Naive B cell (primary cell): ENCODE data around the gene WFIKKN2. TPM values are rescaled to one million over a fixed set of nuclear protein-coding genes. Genes with fewer than 3 reads are reported as not detected.
"Not testable (repeated sequence)": the region's sequence is repeated elsewhere in the genome, so short reads cannot be mapped to it uniquely, and the experiment has no call there.

ENCODE experiments used
- ATAC-seq, 2 donors: fragments of 150-1000 bp; cut with Tn5 transposase; 2 replicates each; pipeline ENCODE4 v1.10.0; 2021; ENCODE audit warnings: low read depth in 2 of 2, mild to moderate bottlenecking in 2 of 2, moderate library complexity in 2 of 2
- DNase-seq: peaks from one replicate; pipeline ENCODE4 v3.0.0; 2022
- H3K27ac Mint-ChIP-seq, 6 donors: one replicate each; pipeline ENCODE4 v1.8.0; 2020 to 2022; ENCODE audit warnings: mild to moderate bottlenecking in 6 of 6, mixed read lengths in 6 of 6, moderate library complexity in 5 of 6, inconsistent platforms in 2 of 6
- H3K27me3 Mint-ChIP-seq, 3 donors: one replicate each; pipeline ENCODE4 v1.8.0; 2021 to 2022; ENCODE audit warnings: mixed read lengths in 3 of 3, mild to moderate bottlenecking in 1 of 3
- H3K36me3 Mint-ChIP-seq, 2 donors: one replicate each; pipeline ENCODE4 v1.8.0; 2020 to 2022; ENCODE audit warnings: mixed read lengths in 2 of 2, inconsistent platforms in 1 of 2, mild to moderate bottlenecking in 1 of 2
- H3K4me1 Mint-ChIP-seq, 3 donors: one replicate each; pipeline ENCODE4 v1.8.0; 2020 to 2022; ENCODE audit warnings: mixed read lengths in 3 of 3, inconsistent platforms in 1 of 3, mild to moderate bottlenecking in 1 of 3, moderate library complexity in 1 of 3
- H3K4me3 Mint-ChIP-seq, 8 donors: one replicate each; pipeline ENCODE4 v1.8.0; 2020 to 2022; ENCODE audit warnings: mild to moderate bottlenecking in 8 of 8, mixed read lengths in 8 of 8, moderate library complexity in 8 of 8, inconsistent platforms in 2 of 8
- H3K9me3 Mint-ChIP-seq, 7 donors: one replicate each; pipeline ENCODE4 v1.8.0; 2020 to 2022; ENCODE audit warnings: mixed read lengths in 7 of 7, mild to moderate bottlenecking in 5 of 7, inconsistent platforms in 2 of 7, moderate library complexity in 1 of 7
- polyA plus RNA-seq, 6 donors: library from polyadenylated mRNA; unstranded; fragments of 300-500 nt; fragmentation: Illumina TruSeq; gene quantifications; one replicate each; pipeline ENCODE4 v1.2.3, GENCODE V29; 2021; ENCODE audit warnings: low read depth in 6 of 6

Gene WFIKKN2
- polyA plus RNA-seq, 6 donors from 2014 or later = not detected

DNA sequence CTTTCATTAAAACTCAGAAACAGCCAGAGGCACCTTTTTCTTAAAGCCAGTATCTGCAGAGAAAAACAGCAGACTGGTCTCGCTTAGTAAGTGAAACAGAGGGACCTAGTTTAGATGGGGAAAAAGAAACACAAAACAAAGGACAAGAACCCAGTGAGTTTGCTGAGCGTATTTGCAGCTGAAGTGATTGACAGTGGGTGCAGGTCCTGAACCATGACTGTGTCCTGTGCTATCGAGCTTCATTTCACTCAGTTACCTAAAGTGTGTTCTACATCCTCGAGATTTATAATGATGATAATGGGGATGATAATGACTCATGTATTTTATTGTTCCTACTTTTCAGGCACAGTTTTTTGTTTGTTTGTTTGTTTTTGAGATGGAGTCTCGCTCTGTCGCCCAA lies 31.7 kb upstream of the WFIKKN2 start:
- no peaks in the 10 kb centered on the region for H3K27me3 Mint-ChIP-seq
- H3K4me3 Mint-ChIP-seq = no peak overlapping the region
- peak overlapping the region in 1 of 6 donors; percentile 58 for H3K27ac Mint-ChIP-seq
- no peaks in the 10 kb centered on the region for H3K9me3 Mint-ChIP-seq
- ATAC-seq = no peak
- DNase-seq = no peak
- H3K4me1 Mint-ChIP-seq = no peaks in the 10 kb centered on the region
- no peaks in the 10 kb centered on the region for H3K36me3 Mint-ChIP-seq

DNA sequence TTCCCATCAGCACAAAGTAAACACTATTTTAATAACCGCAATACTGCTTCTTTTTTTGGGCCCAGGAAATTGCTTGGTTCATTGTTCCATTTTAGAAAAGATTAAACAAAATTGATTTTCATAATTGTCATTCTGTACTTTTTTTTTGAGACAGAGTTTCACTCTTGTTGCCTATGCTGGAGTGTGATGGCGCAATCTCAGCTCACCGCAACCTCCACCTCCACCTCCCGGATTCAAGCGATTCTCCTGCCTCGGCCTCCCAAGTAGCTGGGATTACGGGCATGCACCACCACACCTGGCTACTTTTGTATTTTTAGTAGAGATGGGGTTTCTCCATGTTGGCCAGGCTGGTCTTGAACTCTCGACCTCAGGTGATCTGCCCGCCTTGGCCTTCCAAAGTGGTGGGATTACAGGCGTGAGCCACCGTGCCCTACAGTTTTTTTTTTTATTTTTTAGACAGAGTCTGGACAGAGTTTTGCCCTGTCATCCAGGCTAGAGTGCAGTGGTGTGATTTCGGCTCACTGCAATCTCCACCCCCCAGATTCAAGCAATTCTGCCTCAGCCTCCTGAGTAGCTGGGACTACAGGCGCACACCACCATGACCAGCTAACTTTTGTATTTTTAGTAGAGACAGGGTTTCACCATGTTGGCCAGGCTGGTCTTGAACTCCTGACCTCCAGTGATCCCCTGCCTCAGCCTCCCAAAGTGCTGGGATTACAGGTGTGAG lies 30.5 kb upstream of the WFIKKN2 start:
- not testable (repeated sequence) for H3K4me3 Mint-ChIP-seq, H3K36me3 Mint-ChIP-seq, ATAC-seq, H3K4me1 Mint-ChIP-seq, H3K9me3 Mint-ChIP-seq, H3K27ac Mint-ChIP-seq, H3K27me3 Mint-ChIP-seq, DNase-seq

DNA sequence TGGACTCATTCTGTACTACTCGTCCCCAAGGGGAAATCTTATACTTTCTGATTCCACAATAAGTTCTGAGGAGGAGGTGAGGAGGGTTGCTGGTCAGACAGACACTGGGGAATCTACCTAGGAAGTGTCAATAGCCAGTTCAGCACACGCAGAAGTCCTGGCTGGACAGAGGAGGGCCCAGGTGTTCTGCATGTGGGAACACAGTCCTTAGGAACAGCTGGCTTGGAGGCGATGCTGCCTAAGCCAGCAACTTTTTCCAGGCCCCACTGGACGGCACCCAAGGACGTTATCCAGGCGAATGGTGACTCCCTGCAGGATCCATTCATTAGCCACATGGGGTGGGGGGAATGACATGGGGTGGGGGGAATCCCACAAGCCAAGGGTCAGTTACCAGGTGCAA lies 29.9 kb upstream of the WFIKKN2 start:
- H3K36me3 Mint-ChIP-seq = no peaks in the 10 kb centered on the region
- DNase-seq = no peak
- H3K4me3 Mint-ChIP-seq = no peak overlapping the region
- H3K4me1 Mint-ChIP-seq = no peaks in the 10 kb centered on the region
- H3K27ac Mint-ChIP-seq = peak overlapping the region in 1 of 6 donors; percentile 14
- no peaks in the 10 kb centered on the region for H3K9me3 Mint-ChIP-seq
- no peak for ATAC-seq
- no peaks in the 10 kb centered on the region for H3K27me3 Mint-ChIP-seq

DNA sequence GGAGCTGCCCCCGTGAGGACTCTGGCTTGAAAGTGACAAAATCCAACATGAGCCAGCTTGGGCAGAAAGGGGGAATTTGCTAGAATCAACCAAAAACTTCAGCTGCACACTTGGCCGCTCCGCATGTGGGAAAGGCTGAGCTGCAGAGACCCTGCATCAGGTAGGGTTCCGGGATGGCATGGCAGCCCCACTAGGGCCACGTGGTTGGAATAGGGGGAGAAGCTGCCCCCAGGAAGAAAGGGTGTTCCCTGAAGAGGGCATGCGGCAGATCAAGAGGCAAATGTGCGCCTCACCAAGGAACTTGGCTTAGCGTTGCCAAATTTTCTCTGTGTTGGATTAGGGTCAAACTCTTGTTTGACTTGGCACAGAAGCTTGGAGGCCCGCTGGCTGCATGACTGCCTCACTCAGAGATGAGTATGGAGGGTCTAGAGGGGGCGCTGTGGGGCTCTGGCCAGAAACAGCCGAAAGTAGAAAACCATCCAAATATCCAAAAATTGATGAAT lies 29.2 kb upstream of the WFIKKN2 start:
- Mint-ChIP-seq H3K9me3 (no peaks in the 10 kb centered on the region), H3K27me3 (peaks cover 0 to under 1% (median 0%) of the 10 kb centered on the region in 3 donors), H3K36me3 (no peaks in the 10 kb centered on the region), H3K4me3 (no peak overlapping the region), H3K27ac (peak overlapping the region in 1 of 6 donors; percentile 69), H3K4me1 (no peaks in the 10 kb centered on the region)
- ATAC-seq (no peak), DNase-seq (no peak)

DNA sequence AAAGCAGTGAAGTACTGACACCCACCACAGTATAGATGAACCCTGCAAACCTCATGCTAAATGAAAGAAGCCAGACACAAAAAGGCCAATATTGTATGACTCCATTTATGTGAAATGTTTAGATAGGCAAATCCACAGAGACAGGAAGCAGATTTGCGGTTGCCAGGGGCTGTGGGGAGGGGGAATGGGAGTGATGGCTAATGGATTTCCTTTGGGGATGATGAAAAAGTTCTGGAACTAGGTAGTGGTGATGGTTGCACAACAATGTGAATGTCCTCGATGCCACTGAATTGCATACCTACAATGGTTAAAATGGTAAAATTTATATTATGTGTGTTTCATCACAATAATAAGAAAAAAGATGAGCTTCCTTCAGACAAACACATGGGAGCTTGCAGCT lies 28.4 kb upstream of the WFIKKN2 start:
- ATAC-seq (no peak), DNase-seq (no peak)
- Mint-ChIP-seq H3K27me3 (peaks cover 0 to 4% (median 0%) of the 10 kb centered on the region in 3 donors), H3K27ac (no peak overlapping the region), H3K4me3 (no peak overlapping the region), H3K9me3 (no peaks in the 10 kb centered on the region), H3K4me1 (no peaks in the 10 kb centered on the region), H3K36me3 (no peaks in the 10 kb centered on the region)

DNA sequence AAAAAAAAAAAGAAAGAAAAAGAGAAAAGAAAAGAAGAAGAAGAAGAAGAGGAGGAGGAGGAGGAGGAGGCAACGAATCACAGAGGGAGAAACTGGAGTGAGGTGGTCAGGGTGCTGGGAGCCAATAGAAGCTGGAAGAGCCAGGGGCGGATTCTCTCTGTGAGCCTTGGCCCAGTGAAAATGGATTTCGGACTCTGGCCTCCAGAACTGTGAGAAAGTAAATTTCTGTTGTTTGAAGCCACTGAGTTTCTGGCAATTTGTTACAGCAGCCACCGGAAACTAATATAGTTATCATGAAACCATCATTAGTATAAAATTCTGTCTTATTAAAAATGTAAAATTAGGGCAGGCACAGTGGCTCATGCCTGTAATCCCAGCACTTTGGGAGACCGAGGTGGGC lies 27.7 kb upstream of the WFIKKN2 start:
- H3K9me3 Mint-ChIP-seq = no peaks in the 10 kb centered on the region
- DNase-seq (no peak), ATAC-seq (no peak)
- H3K27ac Mint-ChIP-seq = no peak overlapping the region
- peaks cover 0 to 4% (median 0%) of the 10 kb centered on the region in 3 donors for H3K27me3 Mint-ChIP-seq
- no peaks in the 10 kb centered on the region for H3K4me1 Mint-ChIP-seq
- no peaks in the 10 kb centered on the region for H3K36me3 Mint-ChIP-seq
- no peak overlapping the region for H3K4me3 Mint-ChIP-seq

DNA sequence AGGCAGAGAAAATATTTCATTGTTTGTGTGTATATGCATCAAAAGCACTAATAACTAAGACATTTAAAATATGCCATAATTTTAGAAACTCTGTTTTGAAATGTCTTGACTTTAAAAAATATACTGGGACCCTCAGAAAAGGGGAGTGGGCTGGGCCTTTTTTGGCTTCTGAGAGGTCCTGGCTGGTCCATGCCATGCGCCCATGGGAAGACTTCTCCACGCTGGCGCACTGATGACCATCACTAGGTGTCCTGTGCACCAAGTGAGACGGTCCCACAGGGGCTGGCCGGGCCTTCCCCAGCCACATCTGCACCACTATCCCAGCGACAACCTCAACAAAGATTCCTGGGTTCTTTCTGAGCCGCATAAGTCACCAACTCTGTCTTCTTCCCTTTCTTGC lies 27.0 kb upstream of the WFIKKN2 start:
- H3K9me3 Mint-ChIP-seq = no peaks in the 10 kb centered on the region
- no peak for ATAC-seq
- H3K4me1 Mint-ChIP-seq = no peaks in the 10 kb centered on the region
- H3K27ac Mint-ChIP-seq = no peak overlapping the region
- H3K36me3 Mint-ChIP-seq = peaks cover 0 to under 1% of the 10 kb centered on the region in 2 donors
- DNase-seq = no peak
- H3K4me3 Mint-ChIP-seq = no peak overlapping the region
- H3K27me3 Mint-ChIP-seq = peaks cover 0 to 4% (median 1%) of the 10 kb centered on the region in 3 donors

DNA sequence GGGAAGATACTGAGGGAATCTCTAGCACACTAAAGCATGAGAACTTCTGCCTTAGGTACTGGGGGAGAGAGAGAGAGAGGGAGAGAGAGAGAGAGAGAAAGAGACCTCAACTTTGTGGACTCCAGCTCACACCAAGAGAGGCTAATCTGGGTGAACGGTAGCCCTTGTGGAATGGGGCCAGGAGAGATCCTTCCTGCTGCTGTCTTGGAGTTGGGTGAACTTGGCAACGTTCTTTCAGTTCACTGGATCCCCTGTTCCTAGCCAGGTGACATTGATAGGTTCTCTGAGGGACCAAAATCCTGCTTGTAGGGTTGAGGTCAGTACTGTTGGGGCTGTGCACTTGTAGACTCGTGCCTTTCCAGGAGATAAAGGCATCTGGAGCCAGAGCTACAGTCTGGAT lies 26.5 kb upstream of the WFIKKN2 start:
- Mint-ChIP-seq H3K4me1 (no peaks in the 10 kb centered on the region), H3K27me3 (peaks cover 0 to 6% (median 4%) of the 10 kb centered on the region in 3 donors), H3K9me3 (peaks cover 0 to 4% (median 0%) of the 10 kb centered on the region in 7 donors), H3K4me3 (no peak overlapping the region), H3K36me3 (peaks cover 4 to 6% of the 10 kb centered on the region in 2 donors), H3K27ac (no peak overlapping the region)
- ATAC-seq = no peak
- DNase-seq = no peak

DNA sequence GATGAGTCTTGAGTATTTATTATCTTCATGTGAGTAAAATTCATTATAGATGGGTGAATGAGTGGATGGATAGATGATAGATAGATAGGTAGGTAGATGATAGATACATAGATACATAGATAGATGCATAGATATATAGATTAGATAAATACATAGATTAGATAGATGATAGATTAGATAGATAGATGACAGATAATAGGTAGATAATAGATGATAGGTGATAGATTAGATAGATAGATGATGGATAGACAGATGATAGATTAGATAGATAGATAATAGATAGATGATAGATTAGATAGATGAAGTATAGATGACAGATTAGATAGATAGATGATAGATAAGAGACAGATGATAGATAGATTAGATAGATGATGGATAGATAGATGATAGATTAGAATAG lies 21.8 kb upstream of the WFIKKN2 start:
- peaks cover 6 to 20% (median 11%) of the 10 kb centered on the region in 3 donors for H3K27me3 Mint-ChIP-seq
- no peak for DNase-seq
- no peak overlapping the region for H3K4me3 Mint-ChIP-seq
- peaks cover 7 to 9% of the 10 kb centered on the region in 2 donors for H3K36me3 Mint-ChIP-seq
- H3K27ac Mint-ChIP-seq = peak overlapping the region in 1 of 6 donors; percentile 0
- peaks cover 0 to 2% (median 0%) of the 10 kb centered on the region in 3 donors for H3K4me1 Mint-ChIP-seq
- peaks cover 0 to 7% (median 2%) of the 10 kb centered on the region in 7 donors for H3K9me3 Mint-ChIP-seq
- no peak for ATAC-seq

DNA sequence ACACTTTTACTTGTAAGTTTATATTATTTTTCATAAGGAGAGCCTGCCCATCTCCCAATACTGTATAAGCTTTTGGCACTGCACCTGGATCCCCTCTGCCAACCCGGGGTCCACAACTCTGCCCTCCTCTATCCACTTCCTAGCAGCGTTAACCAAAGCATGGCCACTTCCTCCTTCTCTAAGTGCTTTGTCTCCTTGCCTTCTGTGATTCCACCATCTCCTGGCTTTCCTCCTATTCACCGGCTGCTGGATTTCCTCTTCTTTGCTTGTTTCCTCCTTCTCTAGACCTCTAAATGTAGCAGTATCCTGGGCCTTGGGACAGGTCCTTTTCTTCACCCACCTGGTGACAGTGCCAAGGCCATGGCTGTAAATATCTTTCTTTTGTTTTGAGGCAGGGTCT lies 20.0 kb upstream of the WFIKKN2 start:
- Mint-ChIP-seq H3K36me3 (peaks cover 7 to 9% of the 10 kb centered on the region in 2 donors), H3K9me3 (peaks cover 0 to 7% (median 2%) of the 10 kb centered on the region in 7 donors), H3K4me1 (peaks cover 0 to 2% (median 0%) of the 10 kb centered on the region in 3 donors), H3K27me3 (peaks cover 16 to 23% (median 22%) of the 10 kb centered on the region in 3 donors), H3K27ac (peak overlapping the region in 2 of 6 donors; percentile 3 to 56), H3K4me3 (no peak overlapping the region)
- no peak for DNase-seq
- no peak for ATAC-seq

DNA sequence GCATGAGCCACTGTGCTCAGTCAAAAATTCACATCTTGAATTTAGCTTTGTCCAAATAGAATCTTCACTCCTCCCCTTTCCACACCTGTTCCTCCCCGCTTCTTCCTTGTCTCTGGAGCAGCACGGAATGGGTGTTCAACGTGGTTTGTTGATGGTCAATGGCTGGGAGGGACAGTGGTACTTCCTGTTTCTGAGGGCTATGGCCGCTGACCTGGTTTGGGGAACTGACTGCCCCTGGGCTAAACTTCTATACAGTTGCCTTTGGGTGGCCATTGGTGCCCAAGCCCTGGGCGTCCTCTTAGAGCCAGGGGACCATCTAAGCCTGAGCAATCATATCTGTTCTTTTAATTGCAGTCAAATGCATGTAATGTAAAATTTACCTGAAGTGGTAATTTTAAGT lies 19.1 kb upstream of the WFIKKN2 start:
- H3K4me3 Mint-ChIP-seq = no peak overlapping the region
- ATAC-seq (no peak), DNase-seq (no peak)
- peaks cover 0 to 7% (median 2%) of the 10 kb centered on the region in 7 donors for H3K9me3 Mint-ChIP-seq
- no peak overlapping the region for H3K27ac Mint-ChIP-seq
- H3K36me3 Mint-ChIP-seq = peaks cover 7 to 9% of the 10 kb centered on the region in 2 donors
- H3K27me3 Mint-ChIP-seq = peaks cover 15 to 27% (median 26%) of the 10 kb centered on the region in 3 donors
- H3K4me1 Mint-ChIP-seq = peaks cover 0 to 2% (median 0%) of the 10 kb centered on the region in 3 donors

DNA sequence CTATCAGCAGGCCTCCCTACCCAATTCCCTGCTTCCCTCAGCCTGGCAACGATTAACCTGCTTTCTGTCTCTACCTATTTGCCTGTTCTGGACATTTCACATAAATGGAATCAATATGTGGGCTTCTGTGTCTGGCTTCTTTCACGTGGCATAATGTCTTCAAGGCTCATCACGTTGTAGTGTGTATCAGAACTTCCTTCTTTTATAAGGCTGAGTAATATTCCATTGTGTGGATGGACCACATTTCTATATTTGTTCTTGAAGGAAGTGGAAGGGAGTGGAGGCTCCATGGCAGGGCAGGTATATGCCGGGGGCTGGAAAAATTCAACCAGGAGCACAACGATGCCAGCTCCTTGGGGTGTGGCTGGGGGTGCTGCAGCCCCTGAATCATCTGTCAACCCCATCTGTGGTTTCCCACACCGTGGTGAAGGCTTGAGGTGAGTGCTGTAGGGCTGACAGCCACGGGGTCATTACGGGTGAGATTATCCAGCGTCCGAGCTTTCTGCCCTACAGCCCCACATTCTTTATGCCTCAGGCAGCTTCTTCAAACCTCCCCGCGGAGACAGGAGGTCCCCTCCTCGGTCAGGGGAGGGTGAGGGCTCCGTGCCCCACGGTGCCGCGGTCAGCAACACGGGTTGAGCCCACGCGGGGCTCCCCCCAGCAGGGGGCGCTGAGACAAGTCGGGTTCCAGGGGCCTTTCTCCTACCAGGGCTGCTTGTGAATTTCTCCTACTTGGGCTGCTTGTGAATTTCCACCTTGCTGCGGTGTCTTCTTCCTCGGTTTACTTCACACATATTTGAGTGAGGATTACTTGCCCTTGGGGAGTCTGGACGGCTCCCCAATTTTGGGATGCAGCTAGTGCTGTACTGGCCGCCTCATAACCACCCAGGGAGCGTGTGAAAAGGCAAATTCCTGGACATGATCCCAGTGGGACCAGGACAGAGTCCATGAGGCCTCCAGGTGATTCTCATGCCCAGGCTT lies 18.3 kb upstream of the WFIKKN2 start:
- Mint-ChIP-seq H3K4me1 (peaks cover 0 to 2% (median 0%) of the 10 kb centered on the region in 3 donors), H3K4me3 (peak overlapping the region in 1 of 8 donors; percentile 7), H3K27me3 (peaks cover 16 to 32% (median 27%) of the 10 kb centered on the region in 3 donors), H3K27ac (peak overlapping the region in 2 of 6 donors; percentile 9 to 18), H3K9me3 (peaks cover 0 to 7% (median 2%) of the 10 kb centered on the region in 7 donors), H3K36me3 (peaks cover 7 to 9% of the 10 kb centered on the region in 2 donors)
- peak; percentile 33 for DNase-seq
- ATAC-seq = peak; percentile 70 to 75

DNA sequence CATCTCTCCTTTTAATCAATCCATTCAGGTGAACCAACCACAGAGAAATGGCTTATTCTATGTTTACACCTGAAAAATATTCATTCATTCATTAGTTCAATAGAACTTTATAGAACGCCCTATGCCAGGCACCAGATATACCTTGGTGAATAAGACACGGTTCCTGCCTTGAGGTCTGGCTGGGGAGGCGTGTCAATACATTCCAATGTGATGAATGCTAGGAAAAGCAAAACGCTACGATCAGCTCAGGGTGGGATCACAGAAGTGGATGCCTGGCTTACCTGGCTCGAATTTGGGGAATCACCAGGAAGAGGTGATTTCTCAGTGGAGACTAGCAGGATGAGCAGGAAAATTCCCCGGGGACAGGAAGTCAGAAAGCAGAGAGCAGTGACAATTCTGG lies 17.5 kb upstream of the WFIKKN2 start:
- ATAC-seq = no peak
- H3K9me3 Mint-ChIP-seq = peaks cover 0 to 7% (median 2%) of the 10 kb centered on the region in 7 donors
- DNase-seq = no peak
- peaks cover 17 to 33% (median 27%) of the 10 kb centered on the region in 3 donors for H3K27me3 Mint-ChIP-seq
- H3K27ac Mint-ChIP-seq = peak overlapping the region in 1 of 6 donors; percentile 9
- peaks cover 7 to 9% of the 10 kb centered on the region in 2 donors for H3K36me3 Mint-ChIP-seq
- H3K4me1 Mint-ChIP-seq = peaks cover 0 to 2% (median 0%) of the 10 kb centered on the region in 3 donors
- H3K4me3 Mint-ChIP-seq = no peak overlapping the region
